ENCODE data around the gene PGF.

DNA sequence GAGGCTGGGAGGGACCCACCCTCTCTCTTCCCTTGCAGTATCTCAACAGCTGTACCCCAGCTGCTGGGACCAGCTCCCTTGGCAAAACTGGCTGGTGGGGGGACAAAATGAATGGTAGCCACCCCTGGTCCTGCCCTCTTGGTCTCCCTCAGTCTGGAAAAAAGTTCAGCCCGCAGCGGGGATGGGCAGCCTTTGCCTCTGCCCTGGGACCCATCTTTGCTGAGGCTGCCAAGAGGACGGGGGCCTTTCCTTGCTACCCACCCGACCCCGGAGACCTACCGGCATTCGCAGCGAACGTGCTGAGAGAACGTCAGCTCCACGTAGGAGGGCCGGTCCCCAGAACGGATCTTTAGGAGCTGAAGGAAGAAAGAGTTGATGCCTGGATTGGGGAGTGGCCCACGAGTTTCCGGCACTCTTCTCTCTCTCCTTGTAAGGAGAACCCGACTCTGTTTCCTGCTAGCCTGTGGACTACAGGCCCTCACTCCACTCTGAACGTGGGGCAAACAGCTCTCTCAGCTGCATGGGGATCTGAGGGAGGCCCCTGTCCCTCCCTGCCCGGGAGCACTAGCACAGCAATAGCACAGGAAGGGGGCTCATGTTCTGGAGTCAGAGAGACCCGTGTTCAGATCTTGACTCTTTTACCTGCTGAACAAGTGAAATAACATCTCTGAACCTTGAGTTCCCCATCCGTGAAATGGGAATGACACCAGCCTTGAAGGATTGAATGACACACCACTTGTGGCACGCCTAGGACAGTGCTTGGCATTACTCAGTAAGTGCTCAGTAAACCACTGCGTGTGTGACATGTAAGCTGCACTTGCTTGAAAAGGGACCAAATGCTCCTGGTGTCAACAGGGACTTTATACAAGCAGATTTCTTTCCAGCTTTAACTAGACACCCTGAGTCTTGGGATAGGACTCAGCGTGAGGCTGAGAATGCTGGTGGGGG, 6.9 kb downstream of the PGF start:
- TF ChIP-seq, protein P1, sequence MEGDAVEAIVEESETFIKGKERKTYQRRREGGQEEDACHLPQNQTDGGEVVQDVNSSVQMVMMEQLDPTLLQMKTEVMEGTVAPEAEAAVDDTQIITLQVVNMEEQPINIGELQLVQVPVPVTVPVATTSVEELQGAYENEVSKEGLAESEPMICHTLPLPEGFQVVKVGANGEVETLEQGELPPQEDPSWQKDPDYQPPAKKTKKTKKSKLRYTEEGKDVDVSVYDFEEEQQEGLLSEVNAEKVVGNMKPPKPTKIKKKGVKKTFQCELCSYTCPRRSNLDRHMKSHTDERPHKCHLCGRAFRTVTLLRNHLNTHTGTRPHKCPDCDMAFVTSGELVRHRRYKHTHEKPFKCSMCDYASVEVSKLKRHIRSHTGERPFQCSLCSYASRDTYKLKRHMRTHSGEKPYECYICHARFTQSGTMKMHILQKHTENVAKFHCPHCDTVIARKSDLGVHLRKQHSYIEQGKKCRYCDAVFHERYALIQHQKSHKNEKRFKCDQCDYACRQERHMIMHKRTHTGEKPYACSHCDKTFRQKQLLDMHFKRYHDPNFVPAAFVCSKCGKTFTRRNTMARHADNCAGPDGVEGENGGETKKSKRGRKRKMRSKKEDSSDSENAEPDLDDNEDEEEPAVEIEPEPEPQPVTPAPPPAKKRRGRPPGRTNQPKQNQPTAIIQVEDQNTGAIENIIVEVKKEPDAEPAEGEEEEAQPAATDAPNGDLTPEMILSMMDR (conservative IDR thresholded peaks at IDR 0.05): no peak
- no peak for TF ChIP-seq ZFX (IDR thresholded peaks at IDR 0.05)
